SK-N-SH (cell line): ENCODE data around the gene PSMF1. TPM values are rescaled to one million over a fixed set of nuclear protein-coding genes. Genes with fewer than 3 reads are reported as not detected.

Source experiments
- CTCF ChIA-PET: fragments of 300-600, 350-600 bp; formaldehyde crosslinking; extraction: SDS; loops from one replicate; lab custom pipeline; 2021; lab: Yijun Ruan, JAX
- POLR2A ChIA-PET: fragments of 350-600 bp; sonication (Branson Sonifier 250); formaldehyde crosslinking; extraction: SDS; loops from one replicate; lab custom pipeline; 2020; ENCODE audit warnings: antibody characterized with exemption, inconsistent platforms; lab: Yijun Ruan, JAX
- DNase-seq: peaks from one replicate; pipeline ENCODE4 v3.0.0; 2012
- H2AFZ ChIP-seq: fragments of 200-600 bp; sonication (generic); 2 replicates; pipeline ENCODE4 v1.8.1; 2016; ENCODE audit warnings: antibody characterized with exemption, mild to moderate bottlenecking, low read depth
- H3F3A ChIP-seq: fragments of 200-600 bp; sonication (generic); replicated peaks from 2 replicates; pipeline ENCODE3; 2016; ENCODE audit warnings: antibody characterized with exemption, mild to moderate bottlenecking; ENCODE audit not compliant: insufficient read depth
- H3K27ac ChIP-seq, 2 experiments: fragments of 200-500 bp in 1 of 2; fragments of 200-600 bp in 1 of 2; sonication (Bioruptor generic) in 1 of 2; sonication (generic), shearing (Covaris generic) in 1 of 2; 2 replicates each; pipeline versions ENCODE4 v1.5.1 to v1.6.1; 2014 to 2016; ENCODE audit warnings: low read depth in 2 of 2, inconsistent platforms in 1 of 2, low read length in 1 of 2, mild to moderate bottlenecking in 1 of 2, mixed read lengths in 1 of 2
- H3K27me3 ChIP-seq: fragments of 200-600 bp; sonication (generic), shearing (Covaris generic); 2 replicates; pipeline ENCODE4 v1.6.1; 2016; ENCODE audit warnings: mixed run types; ENCODE audit not compliant: insufficient read depth
- H3K36me3 ChIP-seq, 2 experiments: fragments of 200-500 bp in 1 of 2; fragments of 200-600 bp in 1 of 2; sonication (Bioruptor generic) in 1 of 2; sonication (generic) in 1 of 2; replicated peaks in 1 of 2; 2 replicates each; pipeline versions ENCODE3 to v1.5.1; 2014 to 2016; ENCODE audit warnings: low read length in 1 of 2, mild to moderate bottlenecking in 1 of 2; ENCODE audit not compliant: insufficient read depth in 2 of 2, control insufficient read depth in 1 of 2
- H3K4me1 ChIP-seq, 2 experiments: fragments of 200-500 bp in 1 of 2; fragments of 200-600 bp in 1 of 2; sonication (Bioruptor generic) in 1 of 2; sonication (generic), shearing (Covaris generic) in 1 of 2; 2 replicates each; pipeline versions ENCODE4 v1.5.1 to v1.6.1; 2014 to 2016; ENCODE audit warnings: low read depth in 1 of 2, low read length in 1 of 2, mixed run types in 1 of 2; ENCODE audit not compliant: insufficient read depth in 2 of 2, control insufficient read depth in 1 of 2
- H3K4me2 ChIP-seq: fragments of 200-600 bp; sonication (generic), shearing (Covaris generic); 2 replicates; pipeline ENCODE4 v1.6.1; 2017; ENCODE audit warnings: mixed run types
- H3K4me3 ChIP-seq, 2 experiments: fragments of 200-500 bp in 1 of 2; fragments of 200-600 bp in 1 of 2; sonication (Bioruptor generic) in 1 of 2; sonication (generic), shearing (Covaris generic) in 1 of 2; 2 replicates each; pipeline versions ENCODE4 v1.5.1 to v1.8.1; 2014 to 2016; ENCODE audit warnings: low read depth in 2 of 2, inconsistent platforms in 1 of 2, low read length in 1 of 2, mild to moderate bottlenecking in 1 of 2, mixed read lengths in 1 of 2, moderate library complexity in 1 of 2
- H3K79me2 ChIP-seq: fragments of 200-600 bp; sonication (generic); 2 replicates; pipeline ENCODE4 v1.8.1; 2017; ENCODE audit warnings: mild to moderate bottlenecking; ENCODE audit not compliant: insufficient read depth
- H3K9ac ChIP-seq: fragments of 200-600 bp; sonication (generic); 2 replicates; pipeline ENCODE4 v1.6.1; 2017; ENCODE audit warnings: mixed run types
- H3K9me2 ChIP-seq: fragments of 200-600 bp; sonication (generic); 2 replicates; pipeline ENCODE4 v1.6.1; 2017; ENCODE audit warnings: mixed run types
- H3K9me3 ChIP-seq: fragments of 200-600 bp; sonication (generic); 2 replicates; pipeline ENCODE4 v1.6.1; 2017; ENCODE audit warnings: mixed run types, mild to moderate bottlenecking, moderate library complexity
- H4K20me1 ChIP-seq: fragments of 200-600 bp; sonication (generic); 2 replicates; pipeline ENCODE4 v1.6.1; 2017; ENCODE audit warnings: mild to moderate bottlenecking, mixed run types; ENCODE audit not compliant: insufficient read depth
- ELF1 ChIP-seq: IDR thresholded peaks from 2 replicates; pipeline ENCODE4 v1.4.0; 2012
- EP300 ChIP-seq, 2 experiments: IDR thresholded peaks; 2 replicates each; pipeline versions ENCODE4 v1.4.0 to v1.6.1; 2012; ENCODE audit warnings: borderline replicate concordance in 1 of 2, low read depth in 1 of 2, low read length in 1 of 2
- EZH2phosphoT487 ChIP-seq: fragments of 200-600 bp; sonication (generic); IDR thresholded peaks from 2 replicates; pipeline ENCODE4 v1.6.1; 2017; ENCODE audit warnings: low read depth, mixed run types, mild to moderate bottlenecking, antibody characterized with exemption, moderate library complexity, borderline replicate concordance
- GABPA ChIP-seq: IDR thresholded peaks from 2 replicates; pipeline ENCODE4 v1.4.0; 2012; ENCODE audit warnings: low read depth, mild to moderate bottlenecking
- GATA2 ChIP-seq: sonication (generic); formaldehyde crosslinking; IDR thresholded peaks from 2 replicates; pipeline ENCODE4 v1.5.0; 2020; ENCODE audit warnings: mild to moderate bottlenecking, missing genetic modification reagents
- JUND ChIP-seq: IDR thresholded peaks from 2 replicates; pipeline ENCODE4 v1.4.0; 2012
- MEF2A ChIP-seq: IDR thresholded peaks from 2 replicates; pipeline ENCODE4 v1.4.0; 2012; ENCODE audit warnings: low read depth, borderline replicate concordance
- MXI1 ChIP-seq: IDR thresholded peaks from 2 replicates; pipeline ENCODE4 v1.6.1; 2012; ENCODE audit warnings: mild to moderate bottlenecking, low read depth, low read length, improper control_type of control experiment
- NFIC ChIP-seq: IDR thresholded peaks from 2 replicates; pipeline ENCODE4 v1.4.0; 2012; ENCODE audit warnings: borderline replicate concordance
- RAD21 ChIP-seq: IDR thresholded peaks from 2 replicates; pipeline ENCODE4 v1.6.1; 2012; ENCODE audit warnings: mild to moderate bottlenecking, low read length
- RCOR1 ChIP-seq: fragments of 150-350 bp; IDR thresholded peaks from 2 replicates; pipeline ENCODE4 v1.6.1; 2017; ENCODE audit warnings: antibody characterized with exemption, low read length
- RFX5 ChIP-seq: IDR thresholded peaks from 2 replicates; pipeline ENCODE4 v1.6.1; 2012; ENCODE audit warnings: mild to moderate bottlenecking, improper control_type of control experiment, low read length
- SIN3A ChIP-seq: IDR thresholded peaks from 2 replicates; pipeline ENCODE4 v1.6.1; 2012; ENCODE audit warnings: low read depth, mild to moderate bottlenecking, low read length, moderate library complexity, borderline replicate concordance
- SMC3 ChIP-seq: IDR thresholded peaks from 2 replicates; pipeline ENCODE4 v1.6.1; 2012; ENCODE audit warnings: low read depth, low read length, improper control_type of control experiment
- TAF1 ChIP-seq: IDR thresholded peaks from 2 replicates; pipeline ENCODE4 v1.6.1; 2012; ENCODE audit warnings: low read depth, mild to moderate bottlenecking, low read length, moderate library complexity, borderline replicate concordance
- TEAD4 ChIP-seq: IDR thresholded peaks from 2 replicates; pipeline ENCODE4 v1.4.0; 2012; ENCODE audit warnings: mild to moderate bottlenecking, borderline replicate concordance; ENCODE audit not compliant: insufficient read depth
- YY1 ChIP-seq: IDR thresholded peaks from 2 replicates; pipeline ENCODE4 v1.4.0; 2012; ENCODE audit warnings: low read depth, mild to moderate bottlenecking
- WGBS: methylation state at CpG from one replicate; pipeline ENCODE4 v1.1.6; 2017; ENCODE audit warnings: low lambda C conversion rate; 5-methylcytosine and 5-hydroxymethylcytosine counted together
- polyA plus RNA-seq, 3 experiments: library from polyadenylated mRNA; depleted of rRNA; stranded (reverse); fragments of >200 nt; gene quantifications; 2 replicates each; pipeline ENCODE4 v1.2.3, GENCODE V29; 2012
- TF ChIP-seq, protein P1 (sequence below): IDR thresholded peaks from 2 replicates; pipeline ENCODE4 v1.4.0; 2012; ENCODE audit warnings: low read depth
- TF ChIP-seq, protein P2 (sequence below): fragments of 150-350 bp; IDR thresholded peaks from 2 replicates; pipeline ENCODE4 v1.6.1; 2016; ENCODE audit warnings: mild to moderate bottlenecking, low read depth, low read length
- TF ChIP-seq, protein P3 (sequence below): IDR thresholded peaks from 2 replicates; pipeline ENCODE4; 2012
- TF ChIP-seq, protein P4 (sequence below): IDR thresholded peaks from 2 replicates; pipeline ENCODE4 v1.4.0; 2012; ENCODE audit warnings: low read depth, borderline replicate concordance

PSMF1 gene
- polyA plus RNA-seq, 1 of the 3 experiments (the other 2 are of a cell fraction) = 103 TPM

DNA sequence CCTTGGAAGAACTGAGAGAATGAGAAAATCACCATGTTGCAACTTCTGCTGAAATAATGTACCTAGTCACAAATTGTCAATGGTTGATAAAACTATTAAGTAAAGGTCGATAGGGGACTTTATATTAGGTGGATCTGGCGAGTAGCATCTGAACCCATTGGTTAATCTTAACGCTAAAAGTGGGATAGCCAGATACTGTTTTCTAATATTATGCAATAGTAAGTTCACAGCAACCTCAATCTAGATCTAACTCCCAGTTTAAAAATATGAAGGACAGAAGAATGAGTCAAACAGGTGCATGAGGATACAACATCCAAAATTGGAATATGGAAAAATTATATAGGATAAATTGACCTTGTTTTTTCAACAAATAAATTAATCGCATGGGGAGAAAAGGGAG, 18.8 kb downstream of the PSMF1 start:
- Histone ChIP-seq H3K4me2 (no peak overlapping the region), H3K9ac (no peak overlapping the region), H4K20me1 (peaks cover 3% of the 10 kb centered on the region), H3K27me3 (no peaks in the 10 kb centered on the region), H3K9me2 (no peaks in the 10 kb centered on the region), H3F3A (no peaks in the 10 kb centered on the region), H3K79me2 (peaks cover 29% of the 10 kb centered on the region; the same call in 1 of the 2 replicates), H2AFZ (no peak overlapping the region), H3K4me1 (no peaks in the 10 kb centered on the region), H3K36me3 (peaks cover 74 to 75% of the 10 kb centered on the region in 2 experiments), H3K27ac (no peak overlapping the region), H3K4me3 (no peak overlapping the region), H3K9me3 (no peaks in the 10 kb centered on the region)
- TF ChIP-seq, protein P1, sequence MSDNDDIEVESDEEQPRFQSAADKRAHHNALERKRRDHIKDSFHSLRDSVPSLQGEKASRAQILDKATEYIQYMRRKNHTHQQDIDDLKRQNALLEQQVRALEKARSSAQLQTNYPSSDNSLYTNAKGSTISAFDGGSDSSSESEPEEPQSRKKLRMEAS = no peak
- no peak for TF ChIP-seq EP300 (IDR thresholded peaks at IDR 0.05; ENCODE audit: borderline replicate concordance in 1 of 2, low read depth in 1 of 2, low read length in 1 of 2)
- no peak for TF ChIP-seq SIN3A
- TF ChIP-seq RFX5 = no peak
- TF ChIP-seq MEF2A = no peak
- no peak for TF ChIP-seq YY1
- no peak for TF ChIP-seq GABPA
- TF ChIP-seq RCOR1 = no peak
- TF ChIP-seq JUND = no peak
- POLR2A ChIA-PET = no interaction called here
- 82% methylated on average over 4 of the region's 4 CpGs for WGBS
- CTCF ChIA-PET = no interaction called here
- DNase-seq = no peak

DNA sequence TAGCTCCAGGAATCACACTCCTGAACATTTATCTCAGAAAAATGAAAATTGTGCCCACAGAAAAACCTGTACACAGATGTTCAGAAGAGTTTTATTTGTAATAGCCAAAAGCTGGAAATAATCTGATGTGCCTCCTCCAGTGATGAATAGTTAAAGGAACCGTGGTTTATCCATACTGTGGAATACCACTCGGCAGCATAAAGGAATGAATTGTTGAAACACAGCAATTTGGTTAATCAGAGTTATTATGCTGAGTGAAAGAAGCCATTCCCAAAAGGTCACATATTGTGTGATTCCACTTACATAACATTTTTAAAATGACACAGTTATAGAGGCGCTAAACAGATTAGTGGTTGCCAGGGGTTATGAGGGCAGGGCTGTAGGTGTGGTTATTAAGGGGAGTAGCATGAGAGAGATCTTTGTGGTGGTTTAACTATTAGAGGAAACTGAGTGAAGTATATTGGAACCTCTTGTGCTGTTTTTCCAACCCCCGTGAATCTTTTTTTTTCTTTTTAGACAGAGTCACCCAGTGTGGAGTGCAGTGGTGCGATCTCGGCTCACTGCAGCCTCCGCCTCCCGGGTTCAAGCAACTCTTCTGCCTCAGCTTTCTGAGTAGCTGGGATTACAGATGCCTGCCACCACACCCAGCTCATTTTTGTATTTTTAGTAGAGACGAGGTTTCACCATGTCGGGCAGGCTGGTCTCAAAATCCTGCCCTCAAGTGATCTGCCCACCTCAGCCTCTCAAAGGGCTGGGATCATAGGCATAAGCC, 26.2 kb downstream of the PSMF1 start:
- Histone ChIP-seq H3K4me2 (no peak overlapping the region), H3K4me1 (no peaks in the 10 kb centered on the region), H3F3A (no peaks in the 10 kb centered on the region), H3K9me3 (no peaks in the 10 kb centered on the region), H3K4me3 (no peak overlapping the region), H4K20me1 (no peaks in the 10 kb centered on the region), H3K27ac (no peak overlapping the region), H2AFZ (no peak overlapping the region), H3K36me3 (peaks cover 43 to 64% of the 10 kb centered on the region in 2 experiments), H3K79me2 (peaks cover 15% of the 10 kb centered on the region), H3K9me2 (no peaks in the 10 kb centered on the region), H3K27me3 (no peaks in the 10 kb centered on the region), H3K9ac (no peak overlapping the region)
- DNase-seq = no peak
- TF ChIP-seq, protein P1 = no peak
- TF ChIP-seq EZH2phosphoT487 = no peak
- no peak for TF ChIP-seq RCOR1
- TF ChIP-seq TEAD4 = no peak
- no peak for TF ChIP-seq TAF1
- no peak for TF ChIP-seq EP300 (IDR thresholded peaks at IDR 0.05; ENCODE audit: borderline replicate concordance in 1 of 2, low read depth in 1 of 2, low read length in 1 of 2)
- TF ChIP-seq JUND = no peak
- TF ChIP-seq SIN3A = no peak
- no peak for TF ChIP-seq GABPA
- no peak for TF ChIP-seq MXI1
- TF ChIP-seq YY1 = no peak
- TF ChIP-seq NFIC = no peak
- no peak for TF ChIP-seq RAD21
- TF ChIP-seq, protein P2, sequence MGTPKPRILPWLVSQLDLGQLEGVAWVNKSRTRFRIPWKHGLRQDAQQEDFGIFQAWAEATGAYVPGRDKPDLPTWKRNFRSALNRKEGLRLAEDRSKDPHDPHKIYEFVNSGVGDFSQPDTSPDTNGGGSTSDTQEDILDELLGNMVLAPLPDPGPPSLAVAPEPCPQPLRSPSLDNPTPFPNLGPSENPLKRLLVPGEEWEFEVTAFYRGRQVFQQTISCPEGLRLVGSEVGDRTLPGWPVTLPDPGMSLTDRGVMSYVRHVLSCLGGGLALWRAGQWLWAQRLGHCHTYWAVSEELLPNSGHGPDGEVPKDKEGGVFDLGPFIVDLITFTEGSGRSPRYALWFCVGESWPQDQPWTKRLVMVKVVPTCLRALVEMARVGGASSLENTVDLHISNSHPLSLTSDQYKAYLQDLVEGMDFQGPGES = no peak
- no peak for TF ChIP-seq SMC3
- TF ChIP-seq, protein P3, sequence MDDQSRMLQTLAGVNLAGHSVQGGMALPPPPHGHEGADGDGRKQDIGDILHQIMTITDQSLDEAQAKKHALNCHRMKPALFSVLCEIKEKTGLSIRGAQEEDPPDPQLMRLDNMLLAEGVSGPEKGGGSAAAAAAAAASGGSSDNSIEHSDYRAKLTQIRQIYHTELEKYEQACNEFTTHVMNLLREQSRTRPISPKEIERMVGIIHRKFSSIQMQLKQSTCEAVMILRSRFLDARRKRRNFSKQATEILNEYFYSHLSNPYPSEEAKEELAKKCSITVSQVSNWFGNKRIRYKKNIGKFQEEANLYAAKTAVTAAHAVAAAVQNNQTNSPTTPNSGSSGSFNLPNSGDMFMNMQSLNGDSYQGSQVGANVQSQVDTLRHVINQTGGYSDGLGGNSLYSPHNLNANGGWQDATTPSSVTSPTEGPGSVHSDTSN = no peak
- TF ChIP-seq GATA2 (CRISPR knock-in tag) = no peak
- no peak for TF ChIP-seq ELF1
- TF ChIP-seq, protein P4, sequence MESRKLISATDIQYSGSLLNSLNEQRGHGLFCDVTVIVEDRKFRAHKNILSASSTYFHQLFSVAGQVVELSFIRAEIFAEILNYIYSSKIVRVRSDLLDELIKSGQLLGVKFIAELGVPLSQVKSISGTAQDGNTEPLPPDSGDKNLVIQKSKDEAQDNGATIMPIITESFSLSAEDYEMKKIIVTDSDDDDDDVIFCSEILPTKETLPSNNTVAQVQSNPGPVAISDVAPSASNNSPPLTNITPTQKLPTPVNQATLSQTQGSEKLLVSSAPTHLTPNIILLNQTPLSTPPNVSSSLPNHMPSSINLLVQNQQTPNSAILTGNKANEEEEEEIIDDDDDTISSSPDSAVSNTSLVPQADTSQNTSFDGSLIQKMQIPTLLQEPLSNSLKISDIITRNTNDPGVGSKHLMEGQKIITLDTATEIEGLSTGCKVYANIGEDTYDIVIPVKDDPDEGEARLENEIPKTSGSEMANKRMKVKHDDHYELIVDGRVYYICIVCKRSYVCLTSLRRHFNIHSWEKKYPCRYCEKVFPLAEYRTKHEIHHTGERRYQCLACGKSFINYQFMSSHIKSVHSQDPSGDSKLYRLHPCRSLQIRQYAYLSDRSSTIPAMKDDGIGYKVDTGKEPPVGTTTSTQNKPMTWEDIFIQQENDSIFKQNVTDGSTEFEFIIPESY = no peak
- 95% methylated on average over 10 of the region's 10 CpGs for WGBS
- ChIA-PET POLR2A (no interaction called here), CTCF (interaction anchor here (1.1 to 1.6 kb wide), 2 partner anchors 9 to 20 kb away, joined by 3 to 5 read pairs; no protein-coding TSS in a partner anchor)
